Hepatocyte (in vitro differentiated cells): ENCODE measurements around the gene ALOX12B. TPM values are rescaled to one million over a fixed set of nuclear protein-coding genes. Genes with fewer than 3 reads are reported as not detected.

Experiments used
- DNase-seq: peaks from one replicate; pipeline ENCODE4 v3.0.0-alpha.2; 2016; ENCODE audit warnings: low spot score
- H2AFZ ChIP-seq: fragments of 200-600 bp; sonication (generic); 2 replicates; pipeline ENCODE4 v1.6.0; 2016; ENCODE audit warnings: antibody characterized with exemption, mild to moderate bottlenecking
- H3K27ac ChIP-seq: fragments of 200-600 bp; sonication (generic); 2 replicates; pipeline ENCODE4 v1.5.1; 2016; ENCODE audit warnings: mild to moderate bottlenecking
- H3K27me3 ChIP-seq: fragments of 200-600 bp; sonication (generic); 2 replicates; pipeline ENCODE4 v1.6.1; 2016
- H3K36me3 ChIP-seq: fragments of 200-600 bp; sonication (generic); replicated peaks from 2 replicates; pipeline ENCODE4 v1.5.1; 2016; ENCODE audit warnings: low read depth; ENCODE audit not compliant: insufficient read depth
- H3K4me1 ChIP-seq: fragments of 200-600 bp; sonication (generic); 2 replicates; pipeline ENCODE4 v1.5.1; 2016; ENCODE audit warnings: mild to moderate bottlenecking, moderate library complexity; ENCODE audit not compliant: insufficient read depth
- H3K4me2 ChIP-seq: fragments of 200-600 bp; sonication (generic); 2 replicates; pipeline ENCODE4 v1.6.0; 2016
- H3K4me3 ChIP-seq: fragments of 200-600 bp; sonication (generic); 2 replicates; pipeline ENCODE4 v1.5.1; 2016; ENCODE audit warnings: mild to moderate bottlenecking
- H3K79me2 ChIP-seq: fragments of 200-600 bp; sonication (generic); 2 replicates; pipeline ENCODE4 v1.6.0; 2017; ENCODE audit warnings: mild to moderate bottlenecking
- H3K9me2 ChIP-seq: fragments of 200-600 bp; sonication (generic); replicated peaks from 2 replicates; pipeline ENCODE4 v1.6.0; 2017; ENCODE audit warnings: mild to moderate bottlenecking; ENCODE audit not compliant: insufficient read depth
- H3K9me3 ChIP-seq: fragments of 200-600 bp; sonication (generic); 2 replicates; pipeline ENCODE4 v1.5.1; 2016; ENCODE audit warnings: low read depth, mild to moderate bottlenecking
- H4K20me1 ChIP-seq: fragments of 200-600 bp; sonication (generic); 2 replicates; pipeline ENCODE4 v1.6.0; 2016; ENCODE audit warnings: mild to moderate bottlenecking; ENCODE audit not compliant: insufficient read depth, poor library complexity, severe bottlenecking
- CTCF ChIP-seq: fragments of 200-600 bp; sonication (generic); IDR thresholded peaks from 2 replicates; pipeline ENCODE4 v1.5.1; 2016; ENCODE audit warnings: antibody characterized with exemption, mild to moderate bottlenecking; ENCODE audit not compliant: poor library complexity
- EZH2 ChIP-seq: fragments of 200-600 bp; sonication (generic); IDR thresholded peaks from 2 replicates; pipeline ENCODE4 v1.6.1; 2016; ENCODE audit warnings: antibody characterized with exemption, mild to moderate bottlenecking, borderline replicate concordance
- EZH2phosphoT487 ChIP-seq: fragments of 200-600 bp; sonication (generic); IDR thresholded peaks from one replicate; pipeline ENCODE4 v1.6.1; 2018; ENCODE audit warnings: antibody characterized with exemption, mild to moderate bottlenecking, low read depth, moderate library complexity; ENCODE audit not compliant: unreplicated experiment, severe bottlenecking
- WGBS: methylation state at CpG from one replicate; pipeline ENCODE4 v1.1.6; 2016; ENCODE audit warnings: low lambda C conversion rate; ENCODE audit errors: missing lambda C conversion rate; 5-methylcytosine and 5-hydroxymethylcytosine counted together
- polyA plus RNA-seq: library from polyadenylated mRNA; unstranded; fragments of >200 nt; fragmentation: Nextera tagmentation; extraction: Ambion mirVana; gene quantifications from 2 replicates; pipeline ENCODE4 v1.2.1, GENCODE V29; 2016
- total RNA-seq: library from RNA; depleted of rRNA; stranded (reverse); fragments of >200 nt; gene quantifications from 2 replicates; pipeline ENCODE4 v1.2.3, GENCODE V29; 2014

ALOX12B gene
- total and polyA plus RNA-seq, 2 experiments from 2014 or later = 1.8 to 2.0 TPM

DNA sequence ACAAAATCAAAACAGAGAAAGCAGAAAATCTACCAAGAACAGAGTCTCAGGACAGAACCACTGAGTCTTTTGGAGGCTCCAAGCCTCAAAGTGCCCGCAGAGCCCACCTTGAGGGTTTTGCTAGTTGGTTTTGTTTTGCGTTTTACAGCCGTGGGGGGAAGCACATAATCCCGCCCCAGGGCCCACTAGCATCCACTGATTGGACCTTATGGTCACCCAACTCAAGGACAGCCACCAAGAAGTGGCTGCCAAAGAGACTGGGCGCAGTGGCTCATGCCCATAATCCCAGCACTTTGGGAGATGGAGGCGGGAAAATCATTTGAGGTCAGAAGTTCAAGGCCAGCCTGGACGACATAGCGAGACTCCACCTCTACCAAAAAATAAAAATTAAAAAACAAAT is 38.8 kb downstream of the ALOX12B start:
- H3K4me2 ChIP-seq = no peak overlapping the region
- H3K27me3 ChIP-seq = no peaks in the 10 kb centered on the region
- H3K4me3 ChIP-seq = no peak overlapping the region
- H2AFZ ChIP-seq = no peak overlapping the region
- H4K20me1 ChIP-seq = no peaks in the 10 kb centered on the region
- TF ChIP-seq EZH2 = no peak
- no peak for TF ChIP-seq CTCF
- TF ChIP-seq EZH2phosphoT487 = no peak
- H3K9me3 ChIP-seq = no peaks in the 10 kb centered on the region
- H3K36me3 ChIP-seq = no peaks in the 10 kb centered on the region
- 89% methylated on average over 8 of the region's 8 CpGs for WGBS
- H3K4me1 ChIP-seq = no peaks in the 10 kb centered on the region
- no peak for DNase-seq
- H3K27ac ChIP-seq = no peak overlapping the region
- no peaks in the 10 kb centered on the region for H3K79me2 ChIP-seq
- no peaks in the 10 kb centered on the region for H3K9me2 ChIP-seq

- no peaks in the 10 kb centered on the region for H3K36me3 ChIP-seq
- no peaks in the 10 kb centered on the region for H3K79me2 ChIP-seq
- no peak overlapping the region for H3K4me3 ChIP-seq
- no peak for DNase-seq
- no peaks in the 10 kb centered on the region for H4K20me1 ChIP-seq
- H3K27ac ChIP-seq = no peak overlapping the region
- H2AFZ ChIP-seq = no peak overlapping the region
- WGBS = 98% methylated on average over 12 of the region's 12 CpGs
- H3K9me3 ChIP-seq = no peaks in the 10 kb centered on the region
- no peak for TF ChIP-seq EZH2phosphoT487
- no peak for TF ChIP-seq EZH2
- TF ChIP-seq CTCF = no peak
- H3K27me3 ChIP-seq = no peaks in the 10 kb centered on the region
- no peaks in the 10 kb centered on the region for H3K9me2 ChIP-seq
- H3K4me2 ChIP-seq = no peak overlapping the region
- H3K4me1 ChIP-seq = no peaks in the 10 kb centered on the region
Observed at GRCh38 chr17:8048236-8048635, 39.3 kb downstream of the ALOX12B start.

DNA sequence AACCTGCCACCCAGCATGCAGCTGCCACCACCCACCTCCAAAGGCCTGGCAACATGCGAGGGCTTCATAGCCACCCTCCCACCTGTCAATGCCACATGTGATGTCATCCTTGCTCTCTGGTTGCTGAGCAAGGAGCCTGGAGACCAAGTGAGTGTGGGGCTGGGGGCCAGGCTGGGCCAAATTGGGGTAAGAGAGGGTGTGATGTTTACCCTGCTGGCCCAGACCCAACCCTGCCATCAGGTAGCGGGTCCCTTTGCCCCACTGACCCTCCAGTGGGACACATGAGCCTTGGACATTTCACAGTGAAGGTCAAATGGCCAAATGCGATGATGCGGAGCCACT is 39.8 kb downstream of the ALOX12B start:
- no peaks in the 10 kb centered on the region for H4K20me1 ChIP-seq
- no peaks in the 10 kb centered on the region for H3K27me3 ChIP-seq
- H3K27ac ChIP-seq = no peak overlapping the region
- no peaks in the 10 kb centered on the region for H3K4me1 ChIP-seq
- TF ChIP-seq EZH2 = no peak
- no peaks in the 10 kb centered on the region for H3K9me2 ChIP-seq
- no peak overlapping the region for H3K4me3 ChIP-seq
- H3K9me3 ChIP-seq = no peaks in the 10 kb centered on the region
- no peak overlapping the region for H3K4me2 ChIP-seq
- no peaks in the 10 kb centered on the region for H3K79me2 ChIP-seq
- H3K36me3 ChIP-seq = no peaks in the 10 kb centered on the region
- WGBS = 94% methylated on average over 4 of the region's 4 CpGs
- DNase-seq = no peak
- H2AFZ ChIP-seq = no peak overlapping the region

DNA sequence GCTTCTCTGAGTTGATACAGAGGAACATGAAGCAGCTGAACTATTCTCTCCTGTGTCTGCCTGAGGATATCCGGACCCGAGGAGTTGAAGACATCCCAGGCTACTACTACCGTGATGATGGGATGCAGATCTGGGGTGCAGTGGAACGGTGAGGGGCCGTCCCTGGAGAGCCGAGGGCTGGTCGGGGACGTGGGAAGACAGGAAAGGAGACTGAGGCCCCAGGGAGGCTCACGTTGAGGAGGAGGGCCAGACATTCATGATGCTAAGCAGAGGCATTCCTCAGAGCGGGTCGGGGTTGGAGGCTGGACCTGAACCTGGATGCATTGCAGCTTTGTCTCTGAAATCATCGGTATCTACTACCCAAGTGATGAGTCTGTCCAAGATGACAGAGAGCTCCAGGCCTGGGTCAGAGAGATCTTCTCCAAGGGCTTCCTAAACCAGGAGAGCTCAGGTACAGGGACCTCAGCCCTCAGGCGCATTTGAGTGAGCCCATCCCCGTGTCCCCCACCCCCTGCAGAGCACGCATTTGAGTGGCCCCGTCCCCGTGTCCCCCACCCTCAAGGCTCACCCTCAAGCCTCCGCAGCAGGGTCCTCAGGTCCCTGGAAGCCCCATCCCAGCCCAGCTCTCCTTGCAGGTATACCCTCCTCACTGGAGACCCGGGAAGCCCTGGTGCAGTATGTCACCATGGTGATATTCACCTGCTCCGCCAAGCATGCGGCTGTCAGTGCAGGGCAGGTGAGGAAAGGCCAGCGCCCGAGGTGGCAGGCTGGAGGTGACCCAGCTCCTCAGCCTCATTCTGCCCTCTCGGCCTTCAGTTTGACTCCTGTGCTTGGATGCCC is 40.4 kb downstream of the ALOX12B start:
- no peaks in the 10 kb centered on the region for H3K4me1 ChIP-seq
- H3K27ac ChIP-seq = no peak overlapping the region

More for the DNA sequence above, 40.4 kb downstream of the ALOX12B start:
- Histone ChIP-seq H2AFZ (no peak overlapping the region), H3K27me3 (no peaks in the 10 kb centered on the region), H3K4me3 (no peak overlapping the region), H3K9me3 (no peaks in the 10 kb centered on the region), H3K79me2 (no peaks in the 10 kb centered on the region), H3K36me3 (no peaks in the 10 kb centered on the region), H4K20me1 (no peaks in the 10 kb centered on the region), H3K9me2 (no peaks in the 10 kb centered on the region), H3K4me2 (no peak overlapping the region)
- WGBS = 85% methylated on average over 18 of the region's 24 CpGs
- no peak for DNase-seq
- no peak for TF ChIP-seq EZH2phosphoT487
- TF ChIP-seq EZH2 = no peak
- no peak for TF ChIP-seq CTCF
